Right lobe of liver (tissue), 4 donors: ENCODE measurements around the gene CPLX3.

ENCODE experiments used
- POLR2A ChIP-seq: fragments of 450-650 bp; IDR thresholded peaks from one replicate; pipeline ENCODE4 v1.6.1; 2017; ENCODE audit warnings: antibody characterized with exemption, mild to moderate bottlenecking
- TF ChIP-seq, protein P1 (sequence below), 4 donors: fragments of 200-600 bp in 3 of 4; fragments of 450-650 bp in 1 of 4; IDR thresholded peaks; one replicate each; pipeline versions ENCODE4 v1.5.1 to v1.8.0; 2016 to 2022; ENCODE audit warnings: antibody characterized with exemption in 4 of 4, mild to moderate bottlenecking in 2 of 4
- donor health status: DM: no; HTN: no; CAD: no.
- donor health status: DM: no; HTN: no; CAD: no.
- donor health status: DM: no; HTN: yes; CAD: no.

DNA sequence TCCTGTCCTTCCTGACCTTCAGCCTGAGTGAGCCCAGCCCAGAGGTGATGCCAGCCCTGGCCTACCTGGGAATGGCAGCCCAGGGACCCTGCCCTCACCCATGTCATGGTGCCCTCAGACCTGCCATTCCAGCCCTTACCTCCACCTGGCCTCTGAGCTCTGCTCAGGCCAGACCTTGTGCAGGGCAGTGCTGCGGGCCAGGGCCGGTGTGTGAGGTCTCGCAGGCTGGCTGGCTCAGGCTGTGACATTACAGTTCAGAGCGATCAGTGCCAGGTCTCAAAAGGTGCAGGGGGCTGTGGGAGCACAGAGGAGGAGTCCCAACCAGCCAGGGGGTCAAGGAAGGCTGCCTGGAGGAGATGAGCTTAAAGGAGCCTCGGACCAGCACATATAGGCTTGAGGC, 6.4 kb upstream of the CPLX3 start:
- TF ChIP-seq, protein P1, sequence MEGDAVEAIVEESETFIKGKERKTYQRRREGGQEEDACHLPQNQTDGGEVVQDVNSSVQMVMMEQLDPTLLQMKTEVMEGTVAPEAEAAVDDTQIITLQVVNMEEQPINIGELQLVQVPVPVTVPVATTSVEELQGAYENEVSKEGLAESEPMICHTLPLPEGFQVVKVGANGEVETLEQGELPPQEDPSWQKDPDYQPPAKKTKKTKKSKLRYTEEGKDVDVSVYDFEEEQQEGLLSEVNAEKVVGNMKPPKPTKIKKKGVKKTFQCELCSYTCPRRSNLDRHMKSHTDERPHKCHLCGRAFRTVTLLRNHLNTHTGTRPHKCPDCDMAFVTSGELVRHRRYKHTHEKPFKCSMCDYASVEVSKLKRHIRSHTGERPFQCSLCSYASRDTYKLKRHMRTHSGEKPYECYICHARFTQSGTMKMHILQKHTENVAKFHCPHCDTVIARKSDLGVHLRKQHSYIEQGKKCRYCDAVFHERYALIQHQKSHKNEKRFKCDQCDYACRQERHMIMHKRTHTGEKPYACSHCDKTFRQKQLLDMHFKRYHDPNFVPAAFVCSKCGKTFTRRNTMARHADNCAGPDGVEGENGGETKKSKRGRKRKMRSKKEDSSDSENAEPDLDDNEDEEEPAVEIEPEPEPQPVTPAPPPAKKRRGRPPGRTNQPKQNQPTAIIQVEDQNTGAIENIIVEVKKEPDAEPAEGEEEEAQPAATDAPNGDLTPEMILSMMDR (IDR thresholded peaks at IDR 0.05): no peak
- no peak for TF ChIP-seq POLR2A
